Adrenal gland (tissue), 12 donors: ENCODE results near the gene LRRC8E. TPM values are rescaled to one million over a fixed set of nuclear protein-coding genes. Genes with fewer than 3 reads are reported as not detected.

Experiments
- polyA plus RNA-seq, 3 donors: library from polyadenylated mRNA; stranded (reverse); fragments of 200-250 nt in 2 of 3; fragments of 350-450 nt in 1 of 3; fragmentation: Illumina TruSeq in 1 of 3; extraction: RNeasy Lipid Tissue Mini Kit (QIAGEN cat#74804) in 1 of 3; gene quantifications; one replicate each; pipeline ENCODE4 v1.2.3, GENCODE V29; 2013 to 2014
- total RNA-seq, 9 donors: library from RNA; depleted of rRNA in 4 of 9; stranded (reverse); fragments of >200 nt in 4 of 9; fragments of 120-200 nt in 1 of 9; fragmentation: NEBNext Ultra II Directional in 1 of 9; extraction: Animal tissue kit (Norgen Biotek cat#: 25700) in 1 of 9; gene quantifications; one replicate each; pipeline versions ENCODE4 v1.1.0 to v1.2.4, GENCODE V29; 2013 to 2023
- donor health status: healthy with polysubstance abuse.
- donor health status: Bipolar disorder and iron deficiency.
- donor health status: DM: yes; HTN: yes; CAD: no.
- donor health status: DM: no; HTN: no; CAD: no.
- donor health status: DM: no; HTN: no; CAD: no.
- donor health status: DM: yes; HTN: yes; CAD: no.

The LRRC8E gene
- total and polyA plus RNA-seq, 12 donors = 0.67 to 22.9 (median 11.2) TPM

Other genes starting within 250 kb of the LRRC8E start
- 1 to 10 TPM in 1 of 9 donors, under 1 TPM in 4, not detected in 4; 0.54 to 3.9 (median 0.74) TPM for gene RETN, start 219.5 kb upstream of the LRRC8E start, total RNA-seq
- gene RETN, start 219.5 kb upstream of the LRRC8E start, polyA plus RNA-seq = 10 to 100 TPM in 2 of 3 donors, not detected in 1; 15.2 to 42.9 TPM
- 1 to 10 TPM in 1 of 9 donors, under 1 TPM in 6, not detected in 2; 0.26 to 1.9 (median 0.56) TPM for gene MCEMP1, start 211.4 kb upstream of the LRRC8E start, total RNA-seq
- gene MCEMP1, start 211.4 kb upstream of the LRRC8E start, polyA plus RNA-seq = 1 to 10 TPM in 1 of 3 donors, under 1 TPM in 2; 0.47 to 1.4 (median 0.48) TPM
- 100 to 1,000 TPM in 8 of 9 donors, 10 to 100 TPM in 1; 85.3 to 227 (median 145) TPM for gene TRAPPC5, start 207.7 kb upstream of the LRRC8E start, total RNA-seq
- gene TRAPPC5, start 207.7 kb upstream of the LRRC8E start, polyA plus RNA-seq = 100 to 1,000 TPM in 2 of 3 donors, 1 to 10 TPM in 1; 5.6 to 502 (median 471) TPM
- gene FCER2, start 186.4 kb upstream of the LRRC8E start, total RNA-seq = under 1 TPM in 5 of 9 donors, not detected in 4; 0.28 to 0.61 (median 0.42) TPM
- gene FCER2, start 186.4 kb upstream of the LRRC8E start, polyA plus RNA-seq = 1 to 10 TPM in 1 of 3 donors, under 1 TPM in 1, not detected in 1; 0.54 to 2.6 TPM
- 1 to 10 TPM in 1 of 9 donors, under 1 TPM in 4, not detected in 4; 0.54 to 1.5 (median 0.83) TPM for gene CLEC4G, start 156.4 kb upstream of the LRRC8E start, total RNA-seq
- gene CLEC4G, start 156.4 kb upstream of the LRRC8E start, polyA plus RNA-seq = 1 to 10 TPM in 2 of 3 donors, under 1 TPM in 1; 0.26 to 2.2 (median 1.8) TPM
- 10 to 100 TPM in 8 of 9 donors, under 1 TPM in 1; 0.67 to 50.6 (median 17.1) TPM for gene CD209, start 141.0 kb upstream of the LRRC8E start, total RNA-seq
- gene CD209, start 141.0 kb upstream of the LRRC8E start, polyA plus RNA-seq = 1 to 10 TPM; 3.0 to 9.8 (median 3.1) TPM
- 10 to 100 TPM in 1 of 9 donors, 1 to 10 TPM in 3, under 1 TPM in 4, not detected in 1; 0.37 to 91.6 (median 2.6) TPM for gene CLEC4M, start 125.3 kb upstream of the LRRC8E start, total RNA-seq
- gene CLEC4M, start 125.3 kb upstream of the LRRC8E start, polyA plus RNA-seq = 1 to 10 TPM in 1 of 3 donors, under 1 TPM in 2; 0.67 to 3.9 (median 0.88) TPM
- 10 to 100 TPM in 8 of 9 donors, 1 to 10 TPM in 1; 8.8 to 22.2 (median 20.6) TPM for gene EVI5L, start 58.3 kb upstream of the LRRC8E start, total RNA-seq
- 10 to 100 TPM in 2 of 3 donors, 1 to 10 TPM in 1; 9.5 to 20.8 (median 14.9) TPM for gene EVI5L, start 58.3 kb upstream of the LRRC8E start, polyA plus RNA-seq
- 1 to 10 TPM in 4 of 9 donors, under 1 TPM in 4, not detected in 1; 0.22 to 5.2 (median 1.0) TPM for gene PRR36, start 14.1 kb upstream of the LRRC8E start, total RNA-seq
- 1 to 10 TPM in 2 of 3 donors, under 1 TPM in 1; 0.51 to 4.6 (median 1.5) TPM for gene PRR36, start 14.1 kb upstream of the LRRC8E start, polyA plus RNA-seq
- gene MAP2K7, start 15.4 kb downstream of the LRRC8E start, total RNA-seq = 10 to 100 TPM in 6 of 9 donors, 1 to 10 TPM in 3; 6.8 to 41.2 (median 19.4) TPM
- gene MAP2K7, start 15.4 kb downstream of the LRRC8E start, polyA plus RNA-seq = 100 to 1,000 TPM in 1 of 3 donors, 10 to 100 TPM in 1, 1 to 10 TPM in 1; 7.5 to 110 (median 21.7) TPM
- gene TGFBR3L, start 26.3 kb downstream of the LRRC8E start, total RNA-seq = 1 to 10 TPM in 3 of 9 donors, under 1 TPM in 3, not detected in 3; 0.23 to 7.0 (median 1.4) TPM
- gene TGFBR3L, start 26.3 kb downstream of the LRRC8E start, polyA plus RNA-seq = 1 to 10 TPM in 2 of 3 donors, under 1 TPM in 1; 0.62 to 3.3 (median 1.2) TPM
- gene SNAPC2, start 31.8 kb downstream of the LRRC8E start, total RNA-seq = 10 to 100 TPM; 12.7 to 38.2 (median 22.1) TPM
- gene SNAPC2, start 31.8 kb downstream of the LRRC8E start, polyA plus RNA-seq = 10 to 100 TPM in 2 of 3 donors, 1 to 10 TPM in 1; 8.2 to 20.7 (median 16.0) TPM
- gene CTXN1, start 37.6 kb downstream of the LRRC8E start, total RNA-seq = 10 to 100 TPM in 5 of 9 donors, 1 to 10 TPM in 4; 1.3 to 17.9 (median 10.6) TPM
- 10 to 100 TPM in 2 of 3 donors, not detected in 1; 10.4 to 12.2 TPM for gene CTXN1, start 37.6 kb downstream of the LRRC8E start, polyA plus RNA-seq
- 10 to 100 TPM; 48.1 to 88.2 (median 58.9) TPM for gene TIMM44, start 55.2 kb downstream of the LRRC8E start, total RNA-seq
- 100 to 1,000 TPM in 2 of 3 donors, 10 to 100 TPM in 1; 58.3 to 218 (median 183) TPM for gene TIMM44, start 55.2 kb downstream of the LRRC8E start, polyA plus RNA-seq
- 10 to 100 TPM; 16.8 to 78.9 (median 67.0) TPM for gene ELAVL1, start 117.1 kb downstream of the LRRC8E start, total RNA-seq
- 10 to 100 TPM; 12.8 to 53.5 (median 15.9) TPM for gene ELAVL1, start 117.1 kb downstream of the LRRC8E start, polyA plus RNA-seq
- under 1 TPM in 2 of 9 donors, not detected in 7; 0.11 to 0.78 TPM for gene CCL25, start 164.2 kb downstream of the LRRC8E start, total RNA-seq
- not detected for gene CCL25, start 164.2 kb downstream of the LRRC8E start, polyA plus RNA-seq